SK-N-MC (cell line): ENCODE measurements around the gene CAVIN3.

ENCODE experiments used
- DNase-seq: peaks from one replicate; pipeline ENCODE4 v3.0.0-alpha.2; 2011; ENCODE audit warnings: low read depth, low spot score
- H3K27ac ChIP-seq: fragments of 200-600 bp; sonication (generic); 2 replicates; pipeline ENCODE4 v1.5.1; 2016; ENCODE audit warnings: mixed run types
- H3K36me3 ChIP-seq: fragments of 200-600 bp; sonication (generic); 2 replicates; pipeline ENCODE4 v1.6.1; 2017; ENCODE audit warnings: antibody characterized with exemption, low read length, mixed read lengths; ENCODE audit not compliant: insufficient read depth
- H3K4me3 ChIP-seq: fragments of 200-600 bp; sonication (generic); 2 replicates; pipeline ENCODE4 v1.5.1; 2016
- H3K9ac ChIP-seq: fragments of 200-600 bp; sonication (generic); 2 replicates; pipeline ENCODE4 v1.8.0; 2017; ENCODE audit warnings: mixed run types, mixed read lengths; ENCODE audit not compliant: insufficient read length
- H3K9me3 ChIP-seq: fragments of 200-600 bp; sonication (generic); 2 replicates; pipeline ENCODE4 v1.6.1; 2017; ENCODE audit warnings: low read depth, mild to moderate bottlenecking, antibody characterized with exemption, low read length, moderate library complexity, mixed read lengths
- EZH2 ChIP-seq: fragments of 200-600 bp; sonication (generic); IDR thresholded peaks from one replicate; pipeline ENCODE4 v1.6.1; 2017; ENCODE audit warnings: antibody characterized with exemption
- FOXP2 ChIP-seq: optimal IDR thresholded peaks from 2 replicates; pipeline ENCODE3; 2011; ENCODE audit warnings: mild to moderate bottlenecking, moderate library complexity; ENCODE audit not compliant: insufficient read depth; ENCODE audit errors: extremely low read length, control extremely low read depth
- POLR2AphosphoS5 ChIP-seq: IDR thresholded peaks from 2 replicates; pipeline ENCODE4 v1.6.1; 2012; ENCODE audit warnings: mild to moderate bottlenecking, low read depth, low read length, borderline replicate concordance

Gene CAVIN3, protein sequence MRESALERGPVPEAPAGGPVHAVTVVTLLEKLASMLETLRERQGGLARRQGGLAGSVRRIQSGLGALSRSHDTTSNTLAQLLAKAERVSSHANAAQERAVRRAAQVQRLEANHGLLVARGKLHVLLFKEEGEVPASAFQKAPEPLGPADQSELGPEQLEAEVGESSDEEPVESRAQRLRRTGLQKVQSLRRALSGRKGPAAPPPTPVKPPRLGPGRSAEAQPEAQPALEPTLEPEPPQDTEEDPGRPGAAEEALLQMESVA

DNA sequence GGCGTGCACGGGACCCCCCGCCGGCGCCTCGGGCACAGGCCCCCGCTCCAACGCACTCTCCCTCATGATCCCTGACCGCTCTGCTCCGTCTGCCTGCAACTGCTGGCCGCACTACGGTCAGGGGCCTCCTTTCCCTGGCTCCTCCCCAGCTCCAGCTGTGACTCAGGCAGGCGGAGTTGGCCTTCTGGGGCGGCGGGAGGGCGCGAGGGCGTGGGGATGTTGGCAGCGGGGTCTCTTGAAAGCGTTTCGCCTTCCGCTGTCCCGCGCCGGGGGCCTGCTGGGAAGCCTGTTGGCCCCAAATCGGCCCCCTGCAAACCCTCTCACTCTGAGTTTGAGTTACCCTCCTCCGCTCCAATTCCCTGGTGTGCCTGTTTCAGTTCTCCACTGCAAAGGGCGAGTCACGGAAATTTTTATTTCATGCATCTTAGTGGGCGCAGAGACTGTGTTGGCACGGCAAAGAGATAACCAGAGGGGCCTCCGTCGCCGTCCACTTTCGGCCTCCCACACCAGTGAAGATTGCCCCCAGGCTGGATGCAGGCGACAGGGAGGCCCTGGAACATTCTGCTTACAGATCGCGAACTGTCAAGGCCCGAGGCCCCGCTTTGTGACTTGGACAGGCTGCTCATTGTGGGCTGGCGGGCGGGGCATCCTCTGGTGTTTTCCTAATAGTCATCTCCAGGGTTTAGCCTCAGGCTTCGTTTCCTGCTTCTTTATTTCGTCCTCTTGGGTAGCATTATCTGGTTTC, at the start of gene CAVIN3:
CAVIN3 (minus strand) TSS at position 91 of the 745 bp plus-strand sequence; CDS start at position 66, 25 bp downstream.
- no peak for DNase-seq
- TF ChIP-seq POLR2AphosphoS5 (no peak), EZH2 (no peak), FOXP2 (no peak)
- Histone ChIP-seq H3K9ac (no peak within 1 kb of the TSS), H3K27ac (no peak within 1 kb of the TSS), H3K4me3 (no peak within 1 kb of the TSS), H3K36me3 (no peaks in the 10 kb centered on the region), H3K9me3 (no peaks in the 10 kb centered on the region)

- no peak overlapping the region for H3K9ac ChIP-seq
- no peaks in the 10 kb centered on the region for H3K36me3 ChIP-seq
- TF ChIP-seq EZH2 (no peak), FOXP2 (no peak), POLR2AphosphoS5 (no peak)
- H3K27ac ChIP-seq = no peak overlapping the region
- no peak for DNase-seq
- no peaks in the 10 kb centered on the region for H3K9me3 ChIP-seq
- H3K4me3 ChIP-seq = no peak overlapping the region
Observed at GRCh38 chr11:6365659-6366058, 45.4 kb upstream of the CAVIN3 start.

DNA sequence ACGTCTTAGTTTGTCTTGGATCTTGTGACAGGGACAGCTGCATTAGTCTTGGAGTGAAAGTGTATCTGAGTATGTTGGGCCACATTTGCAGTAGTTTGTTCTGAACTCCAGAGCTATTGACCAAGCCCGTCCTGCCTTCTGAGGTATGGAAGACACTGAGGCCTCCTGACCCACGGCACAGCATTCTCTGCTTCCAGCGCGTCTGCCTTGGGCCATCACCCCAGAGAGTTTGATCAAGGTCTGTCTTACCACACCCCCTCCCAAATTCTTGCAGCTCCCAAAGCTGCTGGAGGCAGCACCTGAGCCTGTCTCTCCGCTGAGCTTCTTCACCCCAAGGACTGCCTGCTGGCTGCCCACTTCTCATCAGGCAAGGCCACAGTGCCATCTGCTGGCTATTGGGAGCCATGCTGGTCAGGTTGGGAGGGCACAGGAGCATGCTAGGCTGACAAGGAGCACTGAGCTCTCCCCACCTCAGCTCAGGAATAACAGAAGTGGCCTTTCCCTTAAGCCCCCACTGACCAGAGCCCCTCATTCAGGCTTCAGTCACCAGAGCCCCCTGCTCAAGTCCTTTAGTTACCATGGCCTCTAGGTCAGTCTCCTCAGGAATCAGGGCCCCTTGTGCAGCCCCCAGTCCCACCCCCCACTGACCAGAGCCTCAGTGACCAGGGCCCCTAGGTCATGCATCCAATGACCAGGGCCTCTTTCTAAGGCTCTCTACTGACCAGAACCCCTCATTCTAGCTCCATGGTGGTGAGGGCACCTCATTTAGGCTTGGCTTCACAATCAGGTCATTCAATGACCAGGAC, 42.8 kb upstream of the CAVIN3 start:
- TF ChIP-seq EZH2 (no peak), POLR2AphosphoS5 (no peak), FOXP2 (no peak)
- Histone ChIP-seq H3K4me3 (no peak overlapping the region), H3K36me3 (no peaks in the 10 kb centered on the region), H3K9ac (no peak overlapping the region), H3K9me3 (no peaks in the 10 kb centered on the region), H3K27ac (no peak overlapping the region)
- no peak for DNase-seq

- Histone ChIP-seq H3K9me3 (no peaks in the 10 kb centered on the region), H3K9ac (no peak overlapping the region), H3K4me3 (no peak overlapping the region), H3K36me3 (no peaks in the 10 kb centered on the region), H3K27ac (no peak overlapping the region)
- TF ChIP-seq EZH2 (no peak), FOXP2 (no peak), POLR2AphosphoS5 (no peak)
- no peak for DNase-seq
Observed at GRCh38 chr11:6362185-6362872, 42.0 kb upstream of the CAVIN3 start.

- no peak for TF ChIP-seq POLR2AphosphoS5
- no peaks in the 10 kb centered on the region for H3K9me3 ChIP-seq
- no peak overlapping the region for H3K27ac ChIP-seq
- H3K4me3 ChIP-seq = no peak overlapping the region
- no peak overlapping the region for H3K9ac ChIP-seq
- DNase-seq = no peak
- H3K36me3 ChIP-seq = no peaks in the 10 kb centered on the region
Observed at GRCh38 chr11:6360183-6360582, 39.9 kb upstream of the CAVIN3 start.

DNA sequence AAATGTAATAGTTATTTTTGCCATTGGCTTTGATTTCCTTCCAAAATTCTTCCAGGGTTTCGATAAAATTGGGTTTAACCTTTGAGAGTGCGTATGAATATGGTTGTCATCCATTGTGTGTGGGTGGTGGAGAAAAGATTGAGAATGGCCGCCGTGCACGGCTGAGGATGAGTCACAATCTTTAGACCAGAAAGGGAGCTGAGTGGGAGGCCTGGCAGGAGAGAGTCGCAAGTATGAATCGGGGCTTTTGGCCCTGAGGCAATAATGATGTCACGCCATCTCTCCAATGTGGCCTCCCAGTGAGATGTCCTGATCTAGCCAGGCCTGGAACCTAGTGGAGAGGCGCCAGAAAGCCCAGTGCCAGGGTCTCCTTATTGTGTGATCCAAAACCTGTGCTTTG, 36.9 kb upstream of the CAVIN3 start:
- H3K9me3 ChIP-seq = no peaks in the 10 kb centered on the region
- no peak for DNase-seq

DNA sequence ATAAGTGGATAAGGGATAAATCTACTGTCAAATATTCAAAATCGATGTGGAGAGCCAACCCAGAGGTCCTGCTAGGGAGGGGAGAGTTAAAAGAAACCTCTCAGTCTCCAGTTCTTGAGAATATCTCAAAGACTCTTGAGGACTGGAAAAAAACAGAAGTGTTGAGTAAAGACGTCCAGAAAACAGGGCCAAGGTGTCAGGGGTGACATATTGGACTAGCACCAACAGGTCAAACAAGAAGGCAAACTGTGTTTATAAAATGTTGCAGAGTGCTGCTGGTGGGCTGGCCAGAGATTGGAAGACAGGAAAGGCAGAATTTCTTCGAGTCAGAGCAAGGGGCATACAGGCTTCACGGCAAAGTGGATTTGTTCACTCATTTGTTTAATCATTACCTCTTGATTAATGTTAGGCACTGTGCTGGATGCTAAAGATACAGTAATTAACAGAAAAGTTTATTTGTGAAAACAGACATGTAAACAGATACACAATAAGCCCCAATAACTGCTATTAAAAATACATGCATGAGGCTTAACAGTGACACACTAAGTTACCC, 36.3 kb upstream of the CAVIN3 start:
- Histone ChIP-seq H3K4me3 (no peak overlapping the region), H3K9me3 (no peaks in the 10 kb centered on the region), H3K27ac (no peak overlapping the region), H3K36me3 (no peaks in the 10 kb centered on the region), H3K9ac (no peak overlapping the region)
- DNase-seq = no peak
- TF ChIP-seq FOXP2 = no peak
- no peak for TF ChIP-seq POLR2AphosphoS5
- TF ChIP-seq EZH2 = no peak

More for the DNA sequence above, 36.9 kb upstream of the CAVIN3 start:
- Histone ChIP-seq H3K27ac (no peak overlapping the region), H3K4me3 (no peak overlapping the region), H3K9ac (no peak overlapping the region), H3K36me3 (no peaks in the 10 kb centered on the region)
- TF ChIP-seq FOXP2 (no peak), EZH2 (no peak), POLR2AphosphoS5 (no peak)

DNA sequence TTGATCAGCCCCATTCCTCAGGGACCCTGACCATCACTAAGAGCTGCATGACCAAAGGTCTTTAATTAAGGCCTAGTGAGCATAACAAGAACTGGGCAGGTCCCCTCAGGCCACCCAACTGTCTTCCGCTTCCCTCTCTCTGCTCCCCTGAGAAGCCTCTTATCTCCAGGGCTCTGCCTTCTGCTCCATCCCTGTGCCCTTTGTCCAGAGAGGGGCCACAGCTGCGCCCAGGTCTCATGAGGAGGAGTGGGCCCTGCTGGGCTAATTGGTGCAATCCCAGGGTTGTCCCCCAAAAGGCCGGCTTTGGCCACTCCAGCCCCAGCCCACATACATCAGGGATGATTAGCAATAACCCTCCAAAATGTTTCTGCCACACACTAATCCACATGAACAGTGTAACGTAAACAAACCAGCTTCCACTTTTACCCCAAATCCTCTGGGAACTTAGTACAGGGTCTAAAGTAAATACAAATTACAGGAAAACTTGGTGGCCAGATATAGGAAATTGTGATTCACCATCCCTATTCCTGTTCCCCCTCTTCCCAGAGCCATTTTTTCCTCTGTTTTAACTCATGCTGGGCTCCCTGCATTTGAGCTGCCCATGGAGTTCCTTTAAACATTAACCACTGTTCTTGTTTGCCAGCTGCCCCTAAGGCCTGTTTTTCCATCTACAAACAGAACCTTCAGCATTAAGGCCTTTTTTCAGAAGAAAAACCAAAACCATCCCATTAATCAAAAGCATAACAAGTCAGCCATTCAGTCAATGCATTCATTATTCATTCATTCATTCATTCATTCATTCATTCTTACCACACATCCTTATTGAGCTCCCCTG, 34.6 kb upstream of the CAVIN3 start:
- Histone ChIP-seq H3K9me3 (no peaks in the 10 kb centered on the region), H3K9ac (no peak overlapping the region), H3K36me3 (no peaks in the 10 kb centered on the region), H3K27ac (no peak overlapping the region), H3K4me3 (no peak overlapping the region)
- DNase-seq = no peak
- TF ChIP-seq EZH2 = no peak
- no peak for TF ChIP-seq POLR2AphosphoS5
- no peak for TF ChIP-seq FOXP2
